Smooth muscle cell (in vitro differentiated cells): Measurements from ENCODE around the gene APBB2. TPM values are rescaled to one million over a fixed set of nuclear protein-coding genes. Genes with fewer than 3 reads are reported as not detected.
A peak's percentile ranks its signal among the peaks of the same experiment; 100 is the strongest.

Source experiments
- DNase-seq: peaks from one replicate; lab custom pipeline; 2025; ENCODE audit not compliant: unreplicated experiment; lab: John Stamatoyannopoulos, UW
- H2AFZ ChIP-seq: fragments of 200-600 bp; sonication (generic); 2 replicates; pipeline ENCODE4 v1.6.0; 2016; ENCODE audit warnings: antibody characterized with exemption, low read depth, mild to moderate bottlenecking
- H3F3A ChIP-seq: fragments of 200-600 bp; sonication (generic); 2 replicates; pipeline ENCODE4 v1.6.0; 2017; ENCODE audit warnings: antibody characterized with exemption, low read depth
- H3K27ac ChIP-seq: fragments of 200-600 bp; sonication (generic); 2 replicates; pipeline ENCODE4 v1.5.1; 2016; ENCODE audit warnings: low read depth, mild to moderate bottlenecking
- H3K27me3 ChIP-seq: fragments of 200-600 bp; sonication (generic); 2 replicates; pipeline ENCODE4 v1.6.1; 2016; ENCODE audit warnings: low read depth, mild to moderate bottlenecking
- H3K36me3 ChIP-seq: fragments of 200-600 bp; sonication (generic); 2 replicates; pipeline ENCODE4 v1.5.1; 2016; ENCODE audit warnings: low read depth
- H3K4me1 ChIP-seq: fragments of 200-600 bp; sonication (generic); 2 replicates; pipeline ENCODE4 v1.5.1; 2016; ENCODE audit warnings: low read depth
- H3K4me2 ChIP-seq: fragments of 200-600 bp; sonication (generic); 2 replicates; pipeline ENCODE4 v1.6.0; 2016; ENCODE audit warnings: mild to moderate bottlenecking
- H3K4me3 ChIP-seq: fragments of 200-600 bp; sonication (generic); 2 replicates; pipeline ENCODE4 v1.5.1; 2016; ENCODE audit warnings: mild to moderate bottlenecking
- H3K79me2 ChIP-seq: fragments of 200-600 bp; sonication (generic); 2 replicates; pipeline ENCODE4 v1.6.0; 2016; ENCODE audit warnings: low read depth, mild to moderate bottlenecking
- H3K9ac ChIP-seq: fragments of 200-600 bp; sonication (generic); 2 replicates; pipeline ENCODE4 v1.6.0; 2016; ENCODE audit warnings: low read depth
- H3K9me3 ChIP-seq: fragments of 200-600 bp; sonication (generic); replicated peaks from 2 replicates; pipeline ENCODE4 v1.5.1; 2016; ENCODE audit warnings: low read depth
- H4K20me1 ChIP-seq: fragments of 200-600 bp; sonication (generic); 2 replicates; pipeline ENCODE4 v1.6.0; 2016; ENCODE audit warnings: low read depth
- CTCF ChIP-seq: fragments of 200-600 bp; sonication (generic); IDR thresholded peaks from 2 replicates; pipeline ENCODE4 v1.5.1; 2017; ENCODE audit warnings: borderline replicate concordance, mild to moderate bottlenecking, antibody characterized with exemption; ENCODE audit not compliant: insufficient read depth, poor library complexity, severe bottlenecking
- WGBS: methylation state at CpG from one replicate; pipeline ENCODE4 v1.1.7; 2016; ENCODE audit warnings: low lambda C conversion rate; 5-methylcytosine and 5-hydroxymethylcytosine counted together
- polyA plus RNA-seq: library from polyadenylated mRNA; unstranded; fragments of >200 nt; fragmentation: Nextera tagmentation; extraction: Ambion mirVana; gene quantifications from 2 replicates; pipeline ENCODE4 v1.2.1, GENCODE V29; 2016
- total RNA-seq: library from RNA; depleted of rRNA; stranded (reverse); fragments of >200 nt; gene quantifications from 2 replicates; pipeline ENCODE4 v1.2.3, GENCODE V29; 2014

The APBB2 gene
- total and polyA plus RNA-seq, 2 experiments from 2014 or later: 22.1 to 60.9 TPM

GRCh38 chr4:41158274-41158673 is 56.1 kb downstream of the APBB2 start:
- no peak overlapping the region for H3K4me3 ChIP-seq
- H3K79me2 ChIP-seq: peaks cover 59% of the 10 kb centered on the region
- no peak overlapping the region for H3K9ac ChIP-seq
- no peaks in the 10 kb centered on the region for H3K36me3 ChIP-seq
- 82% methylated on average over 1 of the region's 1 CpG for WGBS
- peaks cover 18% of the 10 kb centered on the region for H3K4me1 ChIP-seq
- peaks cover 10% of the 10 kb centered on the region for H4K20me1 ChIP-seq
- no peak for TF ChIP-seq CTCF
- H2AFZ ChIP-seq: no peak overlapping the region
- H3K4me2 ChIP-seq: no peak overlapping the region
- no peak for DNase-seq
- no peaks in the 10 kb centered on the region for H3K9me3 ChIP-seq
- peaks cover 41% of the 10 kb centered on the region for H3F3A ChIP-seq
- peak overlapping the region; percentile 99 for H3K27ac ChIP-seq
- no peaks in the 10 kb centered on the region for H3K27me3 ChIP-seq

GRCh38 chr4:41157009-41157408 is 57.3 kb downstream of the APBB2 start:
- no peak overlapping the region for H3K9ac ChIP-seq
- peaks cover 59% of the 10 kb centered on the region for H3K79me2 ChIP-seq
- H3K27me3 ChIP-seq: no peaks in the 10 kb centered on the region
- H3K4me3 ChIP-seq: no peak overlapping the region
- peaks cover 41% of the 10 kb centered on the region for H3F3A ChIP-seq
- no peaks in the 10 kb centered on the region for H3K36me3 ChIP-seq
- no peak for TF ChIP-seq CTCF
- 98% methylated on average over 6 of the region's 6 CpGs for WGBS
- peak overlapping the region; percentile 99 for H3K27ac ChIP-seq
- no peak for DNase-seq
- H2AFZ ChIP-seq: no peak overlapping the region
- H3K9me3 ChIP-seq: no peaks in the 10 kb centered on the region
- H3K4me2 ChIP-seq: no peak overlapping the region
- H4K20me1 ChIP-seq: peaks cover 10% of the 10 kb centered on the region
- peaks cover 18% of the 10 kb centered on the region for H3K4me1 ChIP-seq

- Histone ChIP-seq H3K9ac (peak overlapping the region; percentile 93), H3K4me2 (no peak overlapping the region), H4K20me1 (peaks cover 7% of the 10 kb centered on the region), H3K36me3 (no peaks in the 10 kb centered on the region), H3K4me3 (no peak overlapping the region), H2AFZ (no peak overlapping the region), H3K27me3 (no peaks in the 10 kb centered on the region), H3K9me3 (no peaks in the 10 kb centered on the region), H3K27ac (peak overlapping the region; percentile 99), H3F3A (peaks cover 38% of the 10 kb centered on the region), H3K4me1 (peaks cover 18% of the 10 kb centered on the region), H3K79me2 (peaks cover 61% of the 10 kb centered on the region)
- WGBS: 28% methylated on average over 10 of the region's 10 CpGs
- TF ChIP-seq CTCF: no peak
- DNase-seq: no peak
Observed at GRCh38 chr4:41156574-41156973, 57.8 kb downstream of the APBB2 start.

GRCh38 chr4:41155194-41155830 is 59.0 kb downstream of the APBB2 start:
- Histone ChIP-seq H3K4me1 (peaks cover 18% of the 10 kb centered on the region), H3K36me3 (no peaks in the 10 kb centered on the region), H3K79me2 (peaks cover 73% of the 10 kb centered on the region), H3K27ac (peak overlapping the region; percentile 99), H2AFZ (peak overlapping the region; percentile 65), H3K4me2 (peak overlapping the region; percentile 86), H3K4me3 (peak overlapping the region; percentile 30), H4K20me1 (peaks cover 2% of the 10 kb centered on the region), H3K9me3 (no peaks in the 10 kb centered on the region), H3F3A (peaks cover 34% of the 10 kb centered on the region), H3K9ac (peak overlapping the region; percentile 93), H3K27me3 (no peaks in the 10 kb centered on the region)
- TF ChIP-seq CTCF: no peak
- 2% methylated on average over 5 of the region's 5 CpGs for WGBS
- no peak for DNase-seq
